Measurements from ENCODE around the gene LMOD2. TPM values are rescaled to one million over a fixed set of nuclear protein-coding genes. Genes with fewer than 3 reads are reported as not detected.

Gene LMOD2
- total RNA-seq, 1 donor from 2014 or later, result not detected

DNA sequence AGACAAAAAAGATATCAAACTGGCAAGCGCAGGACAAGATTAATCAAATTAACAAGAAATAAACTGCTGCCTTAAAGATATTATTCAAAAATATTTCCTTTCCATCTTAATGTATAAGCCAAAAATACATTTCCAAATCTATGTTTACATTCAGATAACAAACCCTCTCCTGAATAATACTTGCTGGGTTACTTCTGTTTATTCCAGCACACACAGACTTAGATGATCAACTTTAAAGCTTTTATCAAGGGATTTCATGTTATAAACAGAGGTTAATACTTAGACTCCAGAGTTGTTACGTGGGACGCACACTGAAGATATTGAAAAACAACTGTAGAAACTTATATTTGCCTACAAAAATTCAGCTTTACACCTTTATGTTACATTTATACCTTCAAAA, 33.6 kb downstream of the LMOD2 start:
- Mint-ChIP-seq H3K4me3 (no peak overlapping the region), H3K27ac (ENCODE audit: unreplicated experiment) (no peak overlapping the region)

GRCh38 chr7:123690550-123690949, 34.9 kb downstream of the LMOD2 start:
- no peak overlapping the region for H3K4me3 Mint-ChIP-seq
- no peak overlapping the region for H3K27ac Mint-ChIP-seq (ENCODE audit: unreplicated experiment)
- H3K36me3 Mint-ChIP-seq (ENCODE audit: low read depth), result peaks cover 8% of the 10 kb centered on the region
- no peaks in the 10 kb centered on the region for H3K27me3 Mint-ChIP-seq (ENCODE audit: low read depth)
- no peaks in the 10 kb centered on the region for H3K9me3 Mint-ChIP-seq
- no peaks in the 10 kb centered on the region for H3K4me1 Mint-ChIP-seq
- TF ChIP-seq, protein P1, sequence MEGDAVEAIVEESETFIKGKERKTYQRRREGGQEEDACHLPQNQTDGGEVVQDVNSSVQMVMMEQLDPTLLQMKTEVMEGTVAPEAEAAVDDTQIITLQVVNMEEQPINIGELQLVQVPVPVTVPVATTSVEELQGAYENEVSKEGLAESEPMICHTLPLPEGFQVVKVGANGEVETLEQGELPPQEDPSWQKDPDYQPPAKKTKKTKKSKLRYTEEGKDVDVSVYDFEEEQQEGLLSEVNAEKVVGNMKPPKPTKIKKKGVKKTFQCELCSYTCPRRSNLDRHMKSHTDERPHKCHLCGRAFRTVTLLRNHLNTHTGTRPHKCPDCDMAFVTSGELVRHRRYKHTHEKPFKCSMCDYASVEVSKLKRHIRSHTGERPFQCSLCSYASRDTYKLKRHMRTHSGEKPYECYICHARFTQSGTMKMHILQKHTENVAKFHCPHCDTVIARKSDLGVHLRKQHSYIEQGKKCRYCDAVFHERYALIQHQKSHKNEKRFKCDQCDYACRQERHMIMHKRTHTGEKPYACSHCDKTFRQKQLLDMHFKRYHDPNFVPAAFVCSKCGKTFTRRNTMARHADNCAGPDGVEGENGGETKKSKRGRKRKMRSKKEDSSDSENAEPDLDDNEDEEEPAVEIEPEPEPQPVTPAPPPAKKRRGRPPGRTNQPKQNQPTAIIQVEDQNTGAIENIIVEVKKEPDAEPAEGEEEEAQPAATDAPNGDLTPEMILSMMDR (conservative IDR thresholded peaks at IDR 0.05), result no peak
- DNase-seq (ENCODE audit: low read depth, low spot score), result no peak

More for the DNA sequence above, 33.6 kb downstream of the LMOD2 start:
- Mint-ChIP-seq H3K36me3 (ENCODE audit: low read depth) (peaks cover 8% of the 10 kb centered on the region), H3K4me1 (no peaks in the 10 kb centered on the region), H3K9me3 (no peaks in the 10 kb centered on the region), H3K27me3 (ENCODE audit: low read depth) (no peaks in the 10 kb centered on the region)
- no peak for DNase-seq (ENCODE audit: low read depth, low spot score)
- TF ChIP-seq, protein P1 (conservative IDR thresholded peaks at IDR 0.05), result no peak

GRCh38 chr7:123692471-123692877, 36.8 kb downstream of the LMOD2 start:
- Mint-ChIP-seq H3K9me3 (no peaks in the 10 kb centered on the region), H3K27ac (ENCODE audit: unreplicated experiment) (no peak overlapping the region), H3K36me3 (ENCODE audit: low read depth) (peaks cover 5% of the 10 kb centered on the region), H3K27me3 (ENCODE audit: low read depth) (no peaks in the 10 kb centered on the region), H3K4me3 (no peak overlapping the region), H3K4me1 (no peaks in the 10 kb centered on the region)
- TF ChIP-seq, protein P1 (conservative IDR thresholded peaks at IDR 0.05), result no peak
- DNase-seq (ENCODE audit: low read depth, low spot score), result no peak

DNA sequence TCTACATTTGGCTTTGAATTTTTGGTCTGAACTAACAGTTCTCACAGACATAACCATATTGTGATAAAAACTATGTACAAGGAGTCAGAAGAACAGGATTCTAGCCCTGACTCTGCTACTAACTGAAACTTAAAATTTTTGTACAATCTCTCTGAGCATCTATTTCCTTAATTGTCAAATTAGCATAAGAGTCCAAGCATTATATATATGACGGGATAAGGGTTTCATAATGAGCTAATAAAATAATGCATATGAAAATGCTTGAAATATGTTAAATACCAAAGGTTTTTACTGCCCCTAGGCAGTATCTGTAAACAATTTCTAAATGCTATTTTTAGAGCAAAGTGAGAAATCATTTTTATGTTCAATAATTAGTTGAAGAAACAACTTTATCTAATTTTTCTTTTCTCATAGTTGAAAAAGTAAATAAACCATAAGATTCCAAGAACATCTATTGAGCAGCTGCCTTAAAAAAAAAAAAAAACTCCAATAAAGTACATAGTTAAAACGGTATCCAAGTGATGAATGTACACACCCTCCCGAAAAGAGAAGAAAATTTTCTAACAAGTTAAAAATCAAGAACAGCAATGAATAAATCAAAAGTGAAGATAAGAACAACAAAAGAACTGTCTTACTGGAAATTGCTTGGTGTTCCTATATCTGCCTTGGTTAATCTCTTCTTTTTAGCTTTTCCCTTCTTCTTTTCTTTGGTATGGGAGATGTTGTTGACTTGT, 40.4 kb downstream of the LMOD2 start:
- Mint-ChIP-seq H3K9me3 (no peaks in the 10 kb centered on the region), H3K27me3 (ENCODE audit: low read depth) (no peaks in the 10 kb centered on the region), H3K27ac (ENCODE audit: unreplicated experiment) (no peak overlapping the region), H3K36me3 (ENCODE audit: low read depth) (peaks cover 4% of the 10 kb centered on the region), H3K4me3 (no peak overlapping the region), H3K4me1 (no peaks in the 10 kb centered on the region)
- TF ChIP-seq, protein P1 (conservative IDR thresholded peaks at IDR 0.05), result no peak
- DNase-seq (ENCODE audit: low read depth, low spot score), result no peak

GRCh38 chr7:123705211-123705901, 49.7 kb downstream of the LMOD2 start:
- H3K27me3 Mint-ChIP-seq (ENCODE audit: low read depth), result no peaks in the 10 kb centered on the region
- peaks cover 10% of the 10 kb centered on the region for H3K36me3 Mint-ChIP-seq (ENCODE audit: low read depth)
- H3K4me3 Mint-ChIP-seq, result no peak overlapping the region
- H3K27ac Mint-ChIP-seq (ENCODE audit: unreplicated experiment), result no peak overlapping the region
- TF ChIP-seq, protein P1 (conservative IDR thresholded peaks at IDR 0.05), result no peak
- peaks cover 1% of the 10 kb centered on the region for H3K4me1 Mint-ChIP-seq
- no peak for DNase-seq (ENCODE audit: low read depth, low spot score)
- H3K9me3 Mint-ChIP-seq, result no peaks in the 10 kb centered on the region
